AG09319 (cell line): Measurements from ENCODE around the gene KRTAP5-5.
"Not testable (repeated sequence)": the region's sequence is repeated elsewhere in the genome, so short reads cannot be mapped to it uniquely, and the experiment has no call there.

Experiments
- DNase-seq: peaks from one replicate; pipeline ENCODE4 v3.0.0-alpha.2; 2010; ENCODE audit warnings: low read depth; ENCODE audit errors: extremely low read depth
- CTCF ChIP-seq: IDR thresholded peaks from 2 replicates; pipeline ENCODE4 v1.5.1; 2011; ENCODE audit warnings: low read depth, mild to moderate bottlenecking, inconsistent platforms, low read length, moderate library complexity

Gene KRTAP5-5

DNA sequence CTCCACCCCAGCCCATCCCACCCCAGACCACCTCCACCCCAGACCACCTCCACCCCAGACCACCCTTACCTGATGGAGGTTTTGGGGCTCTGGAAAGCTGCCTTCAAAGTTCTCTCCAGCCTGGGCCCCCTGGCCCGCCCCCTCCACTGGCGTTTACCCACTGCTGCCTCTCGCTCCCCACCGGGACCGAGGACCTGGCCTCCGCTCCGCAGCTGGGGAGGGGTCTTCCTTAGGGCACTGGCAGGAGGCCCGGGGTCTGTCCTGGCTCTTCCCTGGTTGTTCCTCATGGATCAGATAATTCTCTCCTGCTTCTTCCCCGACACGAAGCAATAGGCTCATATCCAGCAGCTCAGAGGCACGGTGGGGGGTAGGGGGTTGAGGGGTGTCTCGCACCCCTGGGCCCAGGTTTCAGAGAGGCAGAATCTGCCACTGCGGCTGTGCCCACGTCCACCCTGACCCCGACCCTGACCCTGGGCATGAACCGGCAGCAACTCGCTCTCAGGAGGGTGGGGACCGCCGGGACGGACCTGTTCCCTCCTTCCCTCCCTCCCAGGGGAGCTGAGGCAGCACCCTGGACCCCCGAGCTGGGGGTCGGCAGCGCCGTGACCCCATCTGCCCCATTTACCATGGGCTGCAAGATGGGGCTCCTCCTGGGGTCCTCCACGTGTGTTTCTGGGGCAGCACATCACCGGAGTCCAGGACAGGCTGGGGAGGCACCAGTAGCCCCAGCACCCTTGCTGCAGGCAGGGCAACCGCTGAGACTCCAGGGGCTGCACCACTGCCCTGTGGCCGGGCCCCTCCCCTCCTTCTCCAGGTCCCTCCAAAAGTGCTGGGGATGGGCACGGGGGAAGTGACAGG lies 12.9 kb downstream of the KRTAP5-5 start:
- no peak for DNase-seq
- no peak for TF ChIP-seq CTCF

DNA sequence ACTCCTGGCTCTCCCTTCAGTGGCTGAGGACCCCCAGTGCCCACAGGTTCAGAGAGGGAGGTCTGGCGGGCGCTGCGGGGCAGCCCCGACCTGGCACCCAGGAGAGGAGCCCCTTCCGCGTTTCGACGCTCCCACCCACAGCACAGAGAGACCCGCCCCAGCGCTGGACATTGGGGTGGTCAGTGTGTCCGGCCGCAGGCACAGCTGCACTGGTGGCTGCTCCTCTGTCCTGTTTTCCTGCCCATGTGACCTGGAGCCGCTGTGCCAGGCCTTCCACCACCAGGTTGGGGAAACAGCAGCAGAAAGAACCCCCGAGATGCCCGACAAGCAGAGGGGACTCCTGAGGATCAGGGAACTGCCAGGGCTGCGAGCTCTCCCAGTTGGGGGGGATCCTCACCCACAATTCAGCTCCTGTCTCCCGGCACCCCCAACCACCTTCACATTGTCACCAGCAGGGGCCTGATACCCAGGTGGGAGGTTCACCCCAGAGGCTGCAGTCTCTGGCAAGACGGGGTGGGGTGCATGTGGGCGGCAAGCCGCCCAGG lies 13.6 kb downstream of the KRTAP5-5 start:
- DNase-seq = no peak

DNA sequence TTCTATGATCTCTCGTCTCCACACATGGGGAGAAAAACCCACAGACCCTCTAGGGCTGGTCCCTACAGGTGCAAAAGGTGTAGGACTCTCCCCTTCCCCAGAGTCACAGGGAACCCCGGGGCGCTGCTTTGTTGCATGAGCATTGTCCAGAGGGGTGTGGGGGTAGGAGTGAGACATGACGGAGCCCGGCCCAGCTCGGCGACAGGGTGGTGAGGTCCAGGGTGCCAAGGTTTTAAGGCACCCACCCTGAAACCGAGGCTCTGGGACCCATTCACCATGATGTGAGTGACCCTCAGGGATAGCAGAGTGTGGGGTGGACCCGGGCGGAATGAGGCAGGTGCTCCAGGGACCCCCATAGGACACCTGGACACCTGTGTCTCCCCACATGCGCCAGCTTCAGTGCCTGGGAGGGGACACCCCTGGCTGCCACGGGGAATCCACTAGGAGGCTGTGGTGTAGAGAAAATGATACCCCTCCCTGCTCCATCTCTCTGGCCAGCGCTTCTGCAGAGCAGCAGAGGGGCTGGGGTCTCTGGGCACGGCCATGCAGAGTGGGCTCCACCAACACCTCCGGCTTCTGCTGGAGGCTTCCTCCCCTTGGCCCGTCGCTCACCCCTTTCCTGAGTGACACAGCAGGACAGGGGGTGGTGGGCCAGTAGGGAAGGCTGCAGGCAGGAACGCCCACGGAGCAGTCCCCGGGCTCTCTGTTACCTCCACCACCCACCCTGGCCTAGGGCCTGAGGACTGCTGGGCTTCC lies 15.2 kb downstream of the KRTAP5-5 start:
- no peak for TF ChIP-seq CTCF
- no peak for DNase-seq

More for the DNA sequence above, 13.6 kb downstream of the KRTAP5-5 start:
- TF ChIP-seq CTCF = no peak

DNA sequence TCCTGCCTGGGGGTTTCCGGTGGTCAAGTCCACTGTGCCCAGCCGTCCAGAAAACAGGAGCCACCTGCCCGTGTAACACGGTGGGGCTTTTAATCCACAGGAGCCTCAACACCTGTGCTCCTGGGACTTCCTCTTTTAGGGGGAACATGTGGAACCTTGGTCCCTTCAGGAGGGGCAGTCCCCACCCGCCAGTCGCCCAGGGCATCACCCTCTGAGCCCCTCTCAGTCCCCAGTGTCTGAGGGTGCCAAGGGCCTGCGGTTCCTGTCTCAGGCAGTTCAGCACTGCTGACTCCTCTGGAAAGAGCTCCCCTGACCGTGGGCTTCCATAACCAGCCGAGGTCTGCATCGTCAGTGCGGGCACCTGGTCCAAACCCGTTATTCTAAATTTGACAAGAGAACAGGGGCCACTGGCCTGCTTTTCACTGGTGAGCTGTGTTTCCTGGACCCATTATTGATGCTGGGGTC lies 15.8 kb downstream of the KRTAP5-5 start:
- no peak for DNase-seq
- no peak for TF ChIP-seq CTCF

GRCh38 chr11:1646540-1646939 lies 17.0 kb downstream of the KRTAP5-5 start:
- DNase-seq = not testable (repeated sequence)

DNA sequence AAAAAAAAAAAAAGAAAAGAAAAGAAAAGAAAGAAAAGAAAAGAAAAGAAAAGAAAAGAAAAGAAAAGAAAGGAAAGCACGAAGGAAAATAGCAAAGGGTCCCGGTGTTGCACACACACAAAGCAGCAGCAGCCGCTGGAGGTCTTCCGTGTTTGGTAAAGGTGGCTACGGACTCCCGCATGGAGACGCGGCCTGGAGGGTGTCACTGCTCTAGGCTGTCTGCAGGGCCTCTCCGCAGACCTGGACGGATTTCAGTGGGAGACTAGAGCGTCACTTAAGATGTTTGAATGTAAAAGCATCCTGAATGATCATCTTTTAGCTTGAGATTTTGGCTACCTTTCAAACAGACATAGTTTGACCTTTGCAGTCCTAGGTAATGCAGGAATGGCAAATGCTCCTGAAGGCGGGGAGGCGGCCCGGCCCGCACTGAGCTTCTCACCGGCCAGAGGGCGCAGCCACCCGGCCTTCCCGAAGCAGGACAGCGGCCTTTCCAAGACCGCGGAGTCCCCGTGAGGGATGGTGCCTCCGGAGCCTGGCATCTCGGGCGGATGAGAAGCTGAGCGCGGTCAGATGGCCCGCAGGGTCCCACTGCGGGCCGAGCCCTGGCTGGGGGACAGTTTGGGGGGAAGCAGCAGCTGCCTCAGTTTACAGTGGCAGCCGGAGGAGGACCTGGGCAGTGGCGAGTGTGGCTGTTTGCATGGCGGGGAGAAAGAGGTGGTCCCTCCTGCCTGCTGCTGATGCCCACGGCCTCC lies 18.5 kb downstream of the KRTAP5-5 start:
- DNase-seq = no peak
- no peak for TF ChIP-seq CTCF

DNA sequence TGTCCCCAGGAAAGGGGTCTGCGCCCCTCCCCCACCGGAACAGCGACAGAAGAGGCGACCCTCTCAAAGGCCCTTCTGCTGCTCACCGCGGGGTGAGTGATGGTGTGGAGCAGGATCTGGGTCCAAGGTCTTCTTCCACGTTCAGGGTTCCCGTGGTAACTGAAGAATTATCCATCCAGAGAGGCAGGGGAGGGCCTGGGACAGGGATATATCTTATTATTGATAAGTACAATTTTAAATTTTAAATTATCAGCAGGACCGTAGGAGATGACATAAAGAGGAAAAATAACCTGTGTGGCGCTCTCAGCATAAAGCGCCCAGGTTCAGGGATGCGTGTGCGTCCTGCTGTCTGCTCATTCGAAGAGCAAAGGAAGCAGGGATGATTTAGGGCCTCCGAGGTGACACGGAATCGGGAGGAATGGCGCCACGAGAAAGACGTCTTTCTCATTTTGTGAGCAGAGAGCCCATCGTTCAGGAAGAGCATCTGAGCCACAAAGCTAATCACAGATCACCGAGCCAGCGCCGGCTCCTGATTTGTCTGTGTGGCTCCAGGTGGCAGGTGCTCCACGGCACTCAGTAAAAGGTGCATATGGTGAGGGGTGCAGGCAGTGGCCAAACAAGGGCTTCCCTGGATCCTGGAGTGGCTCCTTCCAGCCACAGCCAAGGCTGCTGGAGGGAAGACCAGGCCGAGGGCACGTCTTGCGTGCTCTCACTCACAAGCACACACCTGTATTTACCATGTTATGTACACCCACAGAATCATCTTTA lies 19.3 kb downstream of the KRTAP5-5 start:
- TF ChIP-seq CTCF = no peak

More for the DNA sequence above, 19.3 kb downstream of the KRTAP5-5 start:
- DNase-seq = no peak
